Activated naive CD4-positive, alpha-beta T cell treated with anti-CD3 and anti-CD28 coated beads, Interleukin-2, amount 50 U/mL, for 16 hours (primary cell): ENCODE results near the gene UMOD.

Experiments used
- DNase-seq: peaks from one replicate; pipeline ENCODE4 v3.0.0-alpha.2; 2020

UMOD gene

DNA sequence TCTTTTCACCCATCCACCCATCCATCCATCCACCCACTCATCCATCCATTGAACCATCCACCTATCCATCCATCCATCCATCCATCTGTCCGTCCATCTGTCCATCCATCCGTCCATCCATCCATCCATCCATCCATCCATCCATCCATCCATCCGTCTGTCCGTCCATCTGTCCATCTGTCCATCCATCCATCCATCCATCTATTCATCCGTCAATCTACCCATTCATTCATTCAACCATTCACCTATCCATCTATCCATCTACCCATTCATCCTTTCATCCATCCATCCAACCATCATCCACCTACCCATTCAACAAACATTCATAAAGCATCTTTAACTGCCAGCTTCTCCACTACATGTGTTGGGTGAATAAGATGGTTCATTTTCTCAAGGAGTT, 54.1 kb downstream of the UMOD start:
- no peak for DNase-seq

DNA sequence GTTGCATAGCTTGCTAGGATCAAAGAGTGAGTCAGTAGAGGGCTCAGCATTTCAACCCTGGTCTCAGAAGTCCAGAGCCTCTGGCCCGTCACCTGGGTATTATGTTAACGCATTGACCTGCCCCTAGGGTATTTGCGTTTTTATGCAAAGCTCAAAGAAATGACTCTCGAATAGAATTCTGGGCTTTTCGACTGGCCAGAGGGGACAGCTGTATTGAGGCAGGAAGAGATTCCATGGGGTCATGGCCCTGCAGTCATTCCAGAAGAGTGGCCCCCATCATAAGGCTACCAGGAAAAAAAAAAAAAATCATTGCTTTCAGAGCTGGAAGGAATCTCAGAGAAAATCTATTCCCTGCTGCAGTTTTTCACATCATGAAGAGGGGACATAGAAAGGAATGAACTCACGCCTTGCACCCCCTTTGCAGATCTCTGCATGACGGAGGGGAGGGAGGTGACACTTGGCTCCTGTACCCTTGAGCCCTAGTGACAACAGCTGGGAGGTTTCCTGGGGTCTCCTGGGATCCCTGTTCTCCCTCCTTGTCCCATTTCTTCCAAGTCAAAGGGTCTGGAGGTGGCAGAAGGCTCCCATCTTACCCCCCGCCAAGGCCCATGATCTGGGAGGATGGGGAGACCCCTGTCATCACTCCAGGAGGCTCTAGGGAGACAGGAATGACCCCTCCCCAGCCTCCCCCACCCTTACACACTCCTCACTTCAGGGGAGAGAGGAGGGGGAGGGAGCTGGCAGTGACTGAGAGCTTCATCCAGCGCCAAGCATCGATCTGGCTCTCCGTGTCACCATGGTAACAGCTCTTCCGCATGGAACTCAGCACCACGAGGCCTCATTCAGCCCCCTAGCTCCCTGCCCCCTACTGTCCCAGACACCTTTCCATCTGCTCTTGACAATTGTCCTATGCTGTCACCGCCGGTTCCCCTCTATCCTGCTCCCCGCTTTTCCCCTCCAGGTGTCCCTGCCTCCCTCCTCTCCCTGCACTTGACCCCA, 61.0 kb downstream of the UMOD start:
- DNase-seq, result no peak

DNA sequence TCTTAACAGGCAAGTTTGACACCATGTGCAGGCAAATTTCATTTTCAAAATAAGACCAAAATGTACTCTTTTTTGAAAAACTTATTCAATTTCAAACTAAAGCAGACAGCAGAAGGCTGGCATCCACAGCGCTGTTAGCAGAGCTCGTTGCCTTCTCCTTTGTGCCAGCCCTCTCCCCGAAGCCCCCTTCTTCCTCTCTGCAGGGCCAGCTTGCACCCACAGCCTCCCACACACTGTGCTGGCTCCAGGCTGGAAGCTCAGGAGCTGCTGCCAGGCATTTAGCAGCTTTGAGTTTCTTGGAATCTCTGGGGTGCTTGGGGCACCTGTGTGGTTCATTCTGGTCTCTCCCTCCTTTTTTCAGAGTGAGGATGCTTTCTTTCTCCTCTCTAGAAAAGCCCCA, 62.9 kb downstream of the UMOD start:
- DNase-seq, result no peak

DNA sequence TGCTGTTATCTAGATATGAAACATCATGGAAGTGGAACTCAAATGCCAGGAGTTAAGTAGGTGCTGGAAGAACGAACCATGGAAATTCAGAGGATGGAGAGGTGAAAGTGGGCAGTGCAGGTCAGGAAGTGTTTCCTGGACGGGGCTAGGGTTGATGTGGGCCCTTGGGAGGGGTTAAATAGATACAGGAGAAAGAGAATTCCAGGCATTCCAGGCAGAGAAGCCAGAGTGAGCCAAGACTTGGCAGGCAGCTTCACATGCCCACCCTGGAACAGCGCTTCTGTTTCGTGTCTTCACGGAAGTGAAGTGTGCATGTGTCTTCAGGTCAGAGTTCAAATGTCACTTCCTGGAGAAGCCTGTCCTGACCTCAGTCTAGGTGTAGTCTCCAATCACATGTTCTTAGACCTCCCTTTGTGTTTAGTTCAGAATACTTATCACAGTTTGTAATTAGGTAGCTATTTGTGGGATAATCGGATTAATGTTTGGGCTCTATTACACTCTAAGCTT, 66.5 kb downstream of the UMOD start:
- no peak for DNase-seq
